ENCODE results near the gene CLCF1. TPM values are rescaled to one million over a fixed set of nuclear protein-coding genes. Genes with fewer than 3 reads are reported as not detected.

CLCF1 gene
- total and polyA plus RNA-seq, 7 experiments from 2014 or later, result 0.32 to 7.8 (median 0.70) TPM; not detected in 2

DNA sequence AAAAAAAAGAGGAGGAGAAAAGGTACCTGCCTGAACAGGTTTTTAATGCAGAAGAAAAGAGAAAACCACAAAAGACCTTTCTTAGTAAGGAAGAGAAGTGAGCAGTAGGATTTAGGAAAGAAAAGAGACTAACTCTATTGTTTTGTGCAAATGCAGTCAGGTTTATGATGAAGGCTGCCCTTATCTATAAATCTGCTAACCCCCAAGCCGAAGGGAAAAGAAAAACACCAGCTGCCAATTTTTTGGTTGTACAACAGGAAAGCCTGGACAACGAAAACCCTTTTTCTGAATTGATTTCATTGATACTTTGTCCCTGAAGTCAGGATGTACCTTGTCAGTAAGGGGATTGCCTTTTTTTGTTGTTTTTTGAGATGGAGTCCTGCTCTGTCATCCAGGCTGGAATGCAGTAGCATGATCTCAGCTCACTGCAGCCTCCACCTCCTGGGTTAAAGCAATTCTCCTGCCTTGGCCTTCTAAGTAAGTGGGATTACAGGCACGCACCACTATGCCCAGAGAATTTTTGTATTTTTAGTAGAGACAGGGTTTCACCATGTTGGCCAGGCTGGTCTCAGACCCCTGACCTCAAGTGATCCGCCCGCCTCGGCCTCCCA is 41.2 kb downstream of the CLCF1 start:
- Mint-ChIP-seq H3K4me1 (peaks cover 0 to 1% (median 0%) of the 10 kb centered on the region in 7 donors), H3K27me3 (no peaks in the 10 kb centered on the region), H3K4me3 (no peak overlapping the region), H3K27ac (no peak overlapping the region), H3K36me3 (peaks cover 0 to 9% (median 4%) of the 10 kb centered on the region in 5 donors), H3K9me3 (no peaks in the 10 kb centered on the region)
- DNase-seq (no peak), ATAC-seq (no peak)
- no peaks in the 10 kb centered on the region for H3K36me3 ChIP-seq (ENCODE audit: control insufficient read depth in 2 of 3, insufficient read depth in 3 of 3, low read length in 3 of 3)
- intact Hi-C loops (cut with micrococcal nuclease), result no loop called here
- H3K4me3 ChIP-seq (ENCODE audit: low read length), result no peak overlapping the region
- CTCF ChIA-PET, result interaction anchor here (0.6 kb wide), 1 partner anchor 76 kb away, joined by 4 read pairs; no protein-coding TSS in a partner anchor
- no peaks in the 10 kb centered on the region for H3K27me3 ChIP-seq (ENCODE audit: control insufficient read depth in 2 of 2, insufficient read depth in 2 of 2, low read length in 2 of 2)
- H3K4me1 ChIP-seq (ENCODE audit: control insufficient read depth in 2 of 2, insufficient read depth in 2 of 2, low read length in 2 of 2), result no peaks in the 10 kb centered on the region
- POLR2A ChIA-PET, result interaction anchor here (0.6 to 1.0 kb wide), 2 partner anchors 18 to 1784 kb away, joined by 3 read pairs; no protein-coding TSS in a partner anchor
- no peaks in the 10 kb centered on the region for H3K9me3 ChIP-seq (ENCODE audit: control insufficient read depth in 2 of 3, low read length in 3 of 3)
- H3K27ac ChIP-seq (ENCODE audit: low read depth, low read length), result no peak overlapping the region

- H3K36me3 Mint-ChIP-seq, result peaks cover 0 to 12% (median 4%) of the 10 kb centered on the region in 5 donors
- no peaks in the 10 kb centered on the region for H3K27me3 ChIP-seq (ENCODE audit: control insufficient read depth in 2 of 2, insufficient read depth in 2 of 2, low read length in 2 of 2)
- peaks cover 0 to 6% (median 0%) of the 10 kb centered on the region in 5 donors for H3K27me3 Mint-ChIP-seq
- intact Hi-C loops (cut with micrococcal nuclease), result no loop called here
- peak overlapping the region in 1 of 9 donors; percentile 81 for H3K27ac Mint-ChIP-seq
- H3K4me1 ChIP-seq (ENCODE audit: control insufficient read depth in 2 of 2, insufficient read depth in 2 of 2, low read length in 2 of 2), result peaks cover 0 to 2% of the 10 kb centered on the region in 2 donors
- peak overlapping the region in 1 of 10 donors; percentile 27 for H3K4me3 Mint-ChIP-seq
- ChIA-PET POLR2A (interaction anchor here (1.3 to 1.9 kb wide), 3 partner anchors 60 to 84 kb away, joined by 4 to 10 read pairs (median 7); no protein-coding TSS in a partner anchor), CTCF (interaction anchor here (0.9 to 7.0 kb wide), 3 partner anchors 22 to 59 kb away, joined by 3 to 34 read pairs (median 4); no protein-coding TSS in a partner anchor)
- peaks cover 3 to 14% (median 7%) of the 10 kb centered on the region in 7 donors for H3K4me1 Mint-ChIP-seq
- no peak overlapping the region for H3K4me3 ChIP-seq (ENCODE audit: low read length)
- H3K36me3 ChIP-seq (ENCODE audit: control insufficient read depth in 2 of 3, insufficient read depth in 3 of 3, low read length in 3 of 3), result no peaks in the 10 kb centered on the region
- no peak for DNase-seq
- no peak for ATAC-seq
- peaks cover 0 to 2% (median 0%) of the 10 kb centered on the region in 11 donors for H3K9me3 Mint-ChIP-seq
- H3K27ac ChIP-seq (ENCODE audit: low read depth, low read length), result no peak overlapping the region
- H3K9me3 ChIP-seq (ENCODE audit: control insufficient read depth in 2 of 3, low read length in 3 of 3), result no peaks in the 10 kb centered on the region
These were observed 49.9 kb downstream of the CLCF1 start for GRCh38 chr11:67323526-67323925.

GRCh38 chr11:67322049-67322448 is 51.3 kb downstream of the CLCF1 start:
- peaks cover 0 to 13% (median 0%) of the 10 kb centered on the region in 5 donors for H3K27me3 Mint-ChIP-seq
- H3K9me3 Mint-ChIP-seq, result peaks cover 0 to 3% (median 0%) of the 10 kb centered on the region in 11 donors
- Histone ChIP-seq H3K27me3 (ENCODE audit: control insufficient read depth in 2 of 2, insufficient read depth in 2 of 2, low read length in 2 of 2) (no peaks in the 10 kb centered on the region), H3K4me1 (ENCODE audit: control insufficient read depth in 2 of 2, insufficient read depth in 2 of 2, low read length in 2 of 2) (peaks cover 4 to 7% of the 10 kb centered on the region in 2 donors), H3K36me3 (ENCODE audit: control insufficient read depth in 2 of 3, insufficient read depth in 3 of 3, low read length in 3 of 3) (no peaks in the 10 kb centered on the region), H3K9me3 (ENCODE audit: control insufficient read depth in 2 of 3, low read length in 3 of 3) (no peaks in the 10 kb centered on the region), H3K4me3 (ENCODE audit: low read length) (no peak overlapping the region), H3K27ac (ENCODE audit: low read depth, low read length) (no peak overlapping the region)
- peaks cover 10 to 23% (median 13%) of the 10 kb centered on the region in 7 donors for H3K4me1 Mint-ChIP-seq
- no peak overlapping the region for H3K4me3 Mint-ChIP-seq
- intact Hi-C loops (cut with micrococcal nuclease), result no loop called here
- POLR2A ChIA-PET, result interaction anchor here (0.6 to 1.9 kb wide), 4 partner anchors 33 to 75 kb away, joined by 3 to 10 read pairs (median 3); no protein-coding TSS in a partner anchor
- no peak for DNase-seq
- peaks cover 0 to 12% (median 4%) of the 10 kb centered on the region in 5 donors for H3K36me3 Mint-ChIP-seq
- ATAC-seq, result no peak
- H3K27ac Mint-ChIP-seq, result no peak overlapping the region
- CTCF ChIA-PET, result interaction anchor here (0.8 to 7.0 kb wide), 6 partner anchors 24 to 68 kb away, joined by 4 to 34 read pairs (median 5); partner anchors contain the start of gene POLD4

DNA sequence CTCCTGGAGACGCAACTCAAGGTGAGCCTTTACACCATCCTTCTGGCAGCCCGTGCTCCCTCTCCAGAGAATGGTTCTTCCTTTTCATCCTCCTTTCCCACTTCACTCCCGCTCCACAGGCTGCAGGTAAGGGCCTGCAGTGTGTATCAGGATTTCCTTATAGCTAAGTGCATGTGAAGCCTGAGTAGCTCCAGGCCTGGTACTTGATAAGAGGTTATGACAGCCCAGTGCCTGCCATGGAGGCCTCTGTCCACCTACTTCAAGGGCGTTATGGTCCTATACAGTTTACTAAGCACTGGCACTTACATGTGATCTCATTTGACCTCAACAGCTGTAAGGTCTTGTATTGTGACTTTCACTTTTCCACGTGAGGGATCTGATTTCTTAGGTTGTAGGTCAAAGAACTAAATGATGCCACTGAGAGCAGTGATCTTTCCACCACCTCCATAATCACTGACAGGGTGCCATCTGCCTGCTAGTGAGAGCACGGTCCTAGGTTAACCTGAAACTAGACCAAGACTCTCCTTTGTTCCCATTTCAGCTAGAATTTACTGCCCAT is 52.0 kb downstream of the CLCF1 start:
- Histone ChIP-seq H3K9me3 (ENCODE audit: control insufficient read depth in 2 of 3, low read length in 3 of 3) (no peaks in the 10 kb centered on the region), H3K4me3 (ENCODE audit: low read length) (no peak overlapping the region), H3K36me3 (ENCODE audit: control insufficient read depth in 2 of 3, insufficient read depth in 3 of 3, low read length in 3 of 3) (no peaks in the 10 kb centered on the region), H3K27me3 (ENCODE audit: control insufficient read depth in 2 of 2, insufficient read depth in 2 of 2, low read length in 2 of 2) (no peaks in the 10 kb centered on the region), H3K27ac (ENCODE audit: low read depth, low read length) (no peak overlapping the region), H3K4me1 (ENCODE audit: control insufficient read depth in 2 of 2, insufficient read depth in 2 of 2, low read length in 2 of 2) (peaks cover 4 to 10% of the 10 kb centered on the region in 2 donors)
- Mint-ChIP-seq H3K27ac (no peak overlapping the region), H3K4me3 (no peak overlapping the region), H3K4me1 (peaks cover 10 to 23% (median 14%) of the 10 kb centered on the region in 7 donors), H3K27me3 (peaks cover 0 to 13% (median 0%) of the 10 kb centered on the region in 5 donors), H3K9me3 (peaks cover 0 to 3% (median 0%) of the 10 kb centered on the region in 11 donors), H3K36me3 (peaks cover 0 to 12% (median 4%) of the 10 kb centered on the region in 5 donors)
- POLR2A ChIA-PET, result interaction anchor here (0.7 to 1.6 kb wide), 4 partner anchors 33 to 76 kb away, joined by 3 to 5 read pairs (median 3); partner anchors contain the start of gene ANKRD13D
- CTCF ChIA-PET, result interaction anchor here (0.6 to 7.0 kb wide), 8 partner anchors 24 to 93 kb away, joined by 3 to 34 read pairs (median 5); partner anchors contain the start of gene POLD4
- DNase-seq (no peak), ATAC-seq (no peak)
- intact Hi-C loops (cut with micrococcal nuclease), result no loop called here

- ChIA-PET POLR2A (interaction anchor here (0.7 to 4.3 kb wide), 6 partner anchors 27 to 84 kb away, joined by 3 to 23 read pairs (median 3); partner anchors contain the start of genes ANKRD13D and POLD4), CTCF (interaction anchor here (0.6 to 7.9 kb wide), 8 partner anchors 9 to 92 kb away, joined by 3 to 85 read pairs (median 5); no protein-coding TSS in a partner anchor)
- H3K27me3 Mint-ChIP-seq, result peaks cover 0 to 13% (median 0%) of the 10 kb centered on the region in 5 donors
These were observed 52.7 kb downstream of the CLCF1 start for GRCh38 chr11:67320691-67321090.

GRCh38 chr11:67320011-67320410 is 53.4 kb downstream of the CLCF1 start:
- Histone ChIP-seq H3K27ac (ENCODE audit: low read depth, low read length) (no peak overlapping the region), H3K4me1 (ENCODE audit: control insufficient read depth in 2 of 2, insufficient read depth in 2 of 2, low read length in 2 of 2) (peaks cover 4 to 10% of the 10 kb centered on the region in 2 donors), H3K27me3 (ENCODE audit: control insufficient read depth in 2 of 2, insufficient read depth in 2 of 2, low read length in 2 of 2) (no peaks in the 10 kb centered on the region), H3K9me3 (ENCODE audit: control insufficient read depth in 2 of 3, low read length in 3 of 3) (no peaks in the 10 kb centered on the region), H3K36me3 (ENCODE audit: control insufficient read depth in 2 of 3, insufficient read depth in 3 of 3, low read length in 3 of 3) (no peaks in the 10 kb centered on the region), H3K4me3 (ENCODE audit: low read length) (no peak overlapping the region)
- no peak for DNase-seq
- no peak for ATAC-seq
- intact Hi-C loops (cut with micrococcal nuclease), result no loop called here
- peaks cover 0 to 8% (median 0%) of the 10 kb centered on the region in 5 donors for H3K36me3 Mint-ChIP-seq
- peaks cover 0 to 3% (median 0%) of the 10 kb centered on the region in 11 donors for H3K9me3 Mint-ChIP-seq
- CTCF ChIA-PET, result interaction anchor here (0.6 to 7.9 kb wide), 8 partner anchors 9 to 67 kb away, joined by 3 to 85 read pairs (median 6); no protein-coding TSS in a partner anchor
- H3K4me3 Mint-ChIP-seq, result no peak overlapping the region
- peaks cover 10 to 27% (median 22%) of the 10 kb centered on the region in 7 donors for H3K4me1 Mint-ChIP-seq
- H3K27ac Mint-ChIP-seq, result no peak overlapping the region
- POLR2A ChIA-PET, result interaction anchor here (0.5 to 4.3 kb wide), 7 partner anchors 27 to 102 kb away, joined by 3 to 23 read pairs (median 3); partner anchors contain the start of gene POLD4
- peaks cover 0 to 13% (median 0%) of the 10 kb centered on the region in 5 donors for H3K27me3 Mint-ChIP-seq

More at GRCh38 chr11:67320691-67321090, 52.7 kb downstream of the CLCF1 start:
- Histone ChIP-seq H3K4me3 (ENCODE audit: low read length) (no peak overlapping the region), H3K36me3 (ENCODE audit: control insufficient read depth in 2 of 3, insufficient read depth in 3 of 3, low read length in 3 of 3) (no peaks in the 10 kb centered on the region), H3K4me1 (ENCODE audit: control insufficient read depth in 2 of 2, insufficient read depth in 2 of 2, low read length in 2 of 2) (peaks cover 4 to 10% of the 10 kb centered on the region in 2 donors), H3K27me3 (ENCODE audit: control insufficient read depth in 2 of 2, insufficient read depth in 2 of 2, low read length in 2 of 2) (no peaks in the 10 kb centered on the region), H3K27ac (ENCODE audit: low read depth, low read length) (no peak overlapping the region), H3K9me3 (ENCODE audit: control insufficient read depth in 2 of 3, low read length in 3 of 3) (no peaks in the 10 kb centered on the region)
- Mint-ChIP-seq H3K36me3 (peaks cover 0 to 8% (median 0%) of the 10 kb centered on the region in 5 donors), H3K4me3 (no peak overlapping the region), H3K27ac (no peak overlapping the region), H3K4me1 (peaks cover 10 to 21% (median 17%) of the 10 kb centered on the region in 7 donors), H3K9me3 (peaks cover 0 to 3% (median 0%) of the 10 kb centered on the region in 11 donors)
- ATAC-seq (no peak), DNase-seq (no peak)
- intact Hi-C loops (cut with micrococcal nuclease), result no loop called here

All from naive thymus-derived CD4-positive, alpha-beta T cell (primary cell).